GM19455 (cell line): ENCODE data around the gene PGS1.

Experiments
- ATAC-seq: cut with Tn5 transposase; IDR thresholded peaks from one replicate; pipeline ENCODE4 v1.9.1; 2021; ENCODE audit not compliant: unreplicated experiment

PGS1 gene

GRCh38 chr17:78423961-78424675 is 45.7 kb downstream of the PGS1 start:
- ATAC-seq, result no peak

- ATAC-seq, result no peak
Observed at GRCh38 chr17:78425429-78425828, 47.0 kb downstream of the PGS1 start.

GRCh38 chr17:78426293-78426879 is 47.9 kb downstream of the PGS1 start:
- ATAC-seq, result no peak

GRCh38 chr17:78427140-78427539 is 48.7 kb downstream of the PGS1 start:
- no peak for ATAC-seq

- ATAC-seq, result no peak
Observed at GRCh38 chr17:78428025-78428575, 49.7 kb downstream of the PGS1 start.

- ATAC-seq, result no peak
Observed at GRCh38 chr17:78428836-78429617, 50.6 kb downstream of the PGS1 start.

- no peak for ATAC-seq
Observed at GRCh38 chr17:78429618-78429995, 51.2 kb downstream of the PGS1 start.

- no peak for ATAC-seq
Observed at GRCh38 chr17:78430892-78431691, 52.6 kb downstream of the PGS1 start.

- no peak for ATAC-seq
Observed at GRCh38 chr17:78431692-78431958, 53.2 kb downstream of the PGS1 start.

- no peak for ATAC-seq
Observed at GRCh38 chr17:78432226-78433012, 54.0 kb downstream of the PGS1 start.

- ATAC-seq, result no peak
Observed at GRCh38 chr17:78433013-78433727, 54.7 kb downstream of the PGS1 start.

GRCh38 chr17:78433780-78434335 is 55.4 kb downstream of the PGS1 start:
- no peak for ATAC-seq

- ATAC-seq, result no peak
Observed at GRCh38 chr17:78434455-78435329, 56.2 kb downstream of the PGS1 start.

- ATAC-seq, result no peak
Observed at GRCh38 chr17:78435330-78436005, 57.0 kb downstream of the PGS1 start.

- ATAC-seq, result no peak
Observed at GRCh38 chr17:78437508-78438169, 59.2 kb downstream of the PGS1 start.

GRCh38 chr17:78438271-78438691 is 59.8 kb downstream of the PGS1 start:
- no peak for ATAC-seq

- ATAC-seq, result no peak
Observed at GRCh38 chr17:78438694-78439325, 60.4 kb downstream of the PGS1 start.
